Fibroblast of skin of left quadriceps (primary cell): ENCODE data around the gene JPH3.
"Not testable (repeated sequence)": the region's sequence is repeated elsewhere in the genome, so short reads cannot be mapped to it uniquely, and the experiment has no call there.

Source experiments
- DNase-seq, 2 experiments: peaks; one replicate each; pipeline ENCODE4 v3.0.0-alpha.2; 2013; ENCODE audit warnings: low read depth in 2 of 2

JPH3 gene

GRCh38 chr16:87575027-87575804 lies 27.1 kb upstream of the JPH3 start:
- DNase-seq, result no peak

- no peak for DNase-seq
These were observed 26.1 kb upstream of the JPH3 start for GRCh38 chr16:87576171-87576570.

GRCh38 chr16:87578142-87578930 lies 24.0 kb upstream of the JPH3 start:
- DNase-seq, result not testable (repeated sequence)

GRCh38 chr16:87579691-87580090 lies 22.6 kb upstream of the JPH3 start:
- DNase-seq, result no peak

- peak; percentile 58 to 64 for DNase-seq
These were observed 21.4 kb upstream of the JPH3 start for GRCh38 chr16:87580855-87581261.

- DNase-seq, result peak; percentile 81 to 83
These were observed 20.5 kb upstream of the JPH3 start for GRCh38 chr16:87581857-87582215.

- peak in 1 of 2 experiments; percentile 36 for DNase-seq
These were observed 19.9 kb upstream of the JPH3 start for GRCh38 chr16:87582216-87582965.

- DNase-seq, result no peak
These were observed 19.4 kb upstream of the JPH3 start for GRCh38 chr16:87582966-87583325.

- peak in 1 of 2 experiments; percentile 12 for DNase-seq
These were observed 18.7 kb upstream of the JPH3 start for GRCh38 chr16:87583453-87584131.

- DNase-seq, result no peak
These were observed 18.0 kb upstream of the JPH3 start for GRCh38 chr16:87584271-87584670.

GRCh38 chr16:87584975-87585374 lies 17.3 kb upstream of the JPH3 start:
- no peak for DNase-seq

- DNase-seq, result no peak
These were observed 16.7 kb upstream of the JPH3 start for GRCh38 chr16:87585442-87586200.

- DNase-seq, result no peak
These were observed 16.0 kb upstream of the JPH3 start for GRCh38 chr16:87586201-87586782.

- no peak for DNase-seq
These were observed 14.7 kb upstream of the JPH3 start for GRCh38 chr16:87587636-87588035.

- no peak for DNase-seq
These were observed 10.1 kb upstream of the JPH3 start for GRCh38 chr16:87592018-87592712.

GRCh38 chr16:87593710-87594258 lies 8.5 kb upstream of the JPH3 start:
- DNase-seq, result no peak

- DNase-seq, result no peak
These were observed 6.6 kb upstream of the JPH3 start for GRCh38 chr16:87595712-87596111.

- no peak for DNase-seq
These were observed 4.9 kb upstream of the JPH3 start for GRCh38 chr16:87597324-87597830.

GRCh38 chr16:87598431-87598830 lies 3.9 kb upstream of the JPH3 start:
- no peak for DNase-seq

GRCh38 chr16:87600246-87600645 lies 2.1 kb upstream of the JPH3 start:
- DNase-seq, result no peak
